ENCODE data around the gene PCMT1. TPM values are rescaled to one million over a fixed set of nuclear protein-coding genes. Genes with fewer than 3 reads are reported as not detected.

PCMT1 gene
- total and polyA plus RNA-seq, 12 donors = 15.9 to 113 (median 61.4) TPM

- H3K27me3 ChIP-seq = no peaks in the 10 kb centered on the region
- intact Hi-C loops (cut with DNase I) = loop anchor here in 1 of 2 donors (10.0 kb wide), 1 partner anchor 90 kb away; no protein-coding TSS in a partner anchor
- TF ChIP-seq CTCF (IDR thresholded peaks at IDR 0.05) (no peak), POLR2A (IDR thresholded peaks at IDR 0.05) (no peak)
- H3K9me3 ChIP-seq (replicated peaks in 1 of 3) = no peaks in the 10 kb centered on the region
- no peaks in the 10 kb centered on the region for H3K4me1 ChIP-seq (replicated peaks in 1 of 2)
- no peak overlapping the region for H3K27ac ChIP-seq
- H3K4me3 ChIP-seq = no peak overlapping the region
- H3K36me3 ChIP-seq (replicated peaks in 1 of 2) = peaks cover 0 to 13% of the 10 kb centered on the region in 2 donors
- no peak for DNase-seq
- 51 to 56% (median 53%) methylated on average over 4 of the region's 4 CpGs for WGBS, 4 donors
Measured at GRCh38 chr6:149825292-149825691, 75.8 kb downstream of the PCMT1 start.

GRCh38 chr6:149830731-149831307, 81.3 kb downstream of the PCMT1 start:
- intact Hi-C loops (cut with DNase I) = no loop called here
- Histone ChIP-seq H3K9me3 (replicated peaks in 1 of 3) (no peaks in the 10 kb centered on the region), H3K36me3 (replicated peaks in 1 of 2) (peaks cover 0 to 12% of the 10 kb centered on the region in 2 donors), H3K4me1 (replicated peaks in 1 of 2) (no peaks in the 10 kb centered on the region), H3K27ac (no peak overlapping the region), H3K4me3 (no peak overlapping the region), H3K27me3 (no peaks in the 10 kb centered on the region)
- DNase-seq = no peak
- TF ChIP-seq CTCF (IDR thresholded peaks at IDR 0.05) (no peak), POLR2A (IDR thresholded peaks at IDR 0.05) (no peak)
- WGBS, 4 donors = 89 to 94% (median 93%) methylated on average over 7 of the region's 7 CpGs

GRCh38 chr6:149831308-149831820, 81.8 kb downstream of the PCMT1 start:
- TF ChIP-seq CTCF (IDR thresholded peaks at IDR 0.05) (no peak), POLR2A (IDR thresholded peaks at IDR 0.05) (no peak)
- intact Hi-C loops (cut with DNase I) = no loop called here
- no peak overlapping the region for H3K27ac ChIP-seq
- 93 to 96% (median 94%) methylated on average over 6 of the region's 6 CpGs for WGBS, 4 donors
- no peaks in the 10 kb centered on the region for H3K9me3 ChIP-seq (replicated peaks in 1 of 3)
- no peaks in the 10 kb centered on the region for H3K4me1 ChIP-seq (replicated peaks in 1 of 2)
- H3K27me3 ChIP-seq = no peaks in the 10 kb centered on the region
- no peak overlapping the region for H3K4me3 ChIP-seq
- H3K36me3 ChIP-seq (replicated peaks in 1 of 2) = peaks cover 0 to 15% of the 10 kb centered on the region in 2 donors
- DNase-seq = no peak

GRCh38 chr6:149833651-149834050, 84.1 kb downstream of the PCMT1 start:
- TF ChIP-seq POLR2A (IDR thresholded peaks at IDR 0.05) = no peak
- TF ChIP-seq CTCF (IDR thresholded peaks at IDR 0.05) = no peak
- DNase-seq = no peak
- Histone ChIP-seq H3K36me3 (replicated peaks in 1 of 2) (peaks cover 0 to 16% of the 10 kb centered on the region in 2 donors), H3K4me1 (replicated peaks in 1 of 2) (no peaks in the 10 kb centered on the region), H3K4me3 (no peak overlapping the region), H3K9me3 (replicated peaks in 1 of 3) (no peaks in the 10 kb centered on the region), H3K27ac (no peak overlapping the region), H3K27me3 (no peaks in the 10 kb centered on the region)
- intact Hi-C loops (cut with DNase I) = no loop called here
- 77 to 90% (median 85%) methylated on average over 3 of the region's 3 CpGs for WGBS, 4 donors

All from adrenal gland (tissue), 12 donors.